GM12891 (cell line): ENCODE measurements around the gene TIFAB.

Source experiments
- DNase-seq: peaks from one replicate; pipeline ENCODE4 v3.0.0; 2011; ENCODE audit warnings: low spot score; ENCODE audit not compliant: insufficient read length
- FAIRE-seq: peaks from 2 replicates; lab custom pipeline; 2011; peaks lifted over from hg19 to GRCh38; lab: Jason Lieb, UNC
- PAX5 ChIP-seq: IDR thresholded peaks from 2 replicates; pipeline ENCODE4 v1.6.1; 2011; ENCODE audit warnings: low read length, moderate library complexity, mild to moderate bottlenecking; ENCODE audit not compliant: insufficient read depth, severe bottlenecking
- POLR2A ChIP-seq: IDR thresholded peaks from 2 replicates; pipeline ENCODE4 v1.6.1; 2011; ENCODE audit warnings: low read depth, low read length, control low read depth
- POLR2AphosphoS5 ChIP-seq: IDR thresholded peaks from 2 replicates; pipeline ENCODE4 v1.6.1; 2011; ENCODE audit warnings: low read depth, low read length, control low read depth
- POU2F2 ChIP-seq: IDR thresholded peaks from 2 replicates; pipeline ENCODE4 v1.6.1; 2011; ENCODE audit warnings: low read depth, mild to moderate bottlenecking, control low read depth, low read length, moderate library complexity
- SPI1 ChIP-seq: IDR thresholded peaks from 2 replicates; pipeline ENCODE4 v1.6.1; 2011; ENCODE audit warnings: low read depth, low read length, control low read depth
- TAF1 ChIP-seq: IDR thresholded peaks from 2 replicates; pipeline ENCODE4 v1.6.1; 2011; ENCODE audit warnings: low read depth, low read length, control low read depth

The TIFAB gene

GRCh38 chr5:135461481-135462151 is 9.5 kb upstream of the TIFAB start:
- TF ChIP-seq SPI1, result no peak
- no peak for TF ChIP-seq PAX5
- no peak for TF ChIP-seq POLR2A
- TF ChIP-seq TAF1, result no peak
- no peak for TF ChIP-seq POU2F2
- TF ChIP-seq POLR2AphosphoS5, result no peak

GRCh38 chr5:135460246-135461033 is 8.3 kb upstream of the TIFAB start:
- TF ChIP-seq TAF1 (no peak), POLR2A (no peak), POU2F2 (no peak), POLR2AphosphoS5 (no peak), SPI1 (no peak), PAX5 (no peak)

More at GRCh38 chr5:135461481-135462151, 9.5 kb upstream of the TIFAB start:
- DNase-seq (no peak), FAIRE-seq (no peak)

GRCh38 chr5:135458921-135459331 is 6.8 kb upstream of the TIFAB start:
- FAIRE-seq (no peak), DNase-seq (no peak)
- no peak for TF ChIP-seq PAX5
- TF ChIP-seq SPI1, result no peak
- no peak for TF ChIP-seq POLR2AphosphoS5
- TF ChIP-seq TAF1, result no peak
- no peak for TF ChIP-seq POU2F2
- TF ChIP-seq POLR2A, result no peak

More at GRCh38 chr5:135460246-135461033, 8.3 kb upstream of the TIFAB start:
- FAIRE-seq, result no peak
- no peak for DNase-seq

- FAIRE-seq (no peak), DNase-seq (no peak)
- TF ChIP-seq TAF1 (no peak), PAX5 (no peak), POU2F2 (no peak), POLR2A (no peak), SPI1 (no peak), POLR2AphosphoS5 (no peak)
These were observed 6.2 kb upstream of the TIFAB start for GRCh38 chr5:135458356-135458755.

GRCh38 chr5:135457424-135458071 is 5.4 kb upstream of the TIFAB start:
- FAIRE-seq (peak; percentile 87), DNase-seq (peak; percentile 59)
- no peak for TF ChIP-seq POLR2A
- TF ChIP-seq PAX5, result no peak
- TF ChIP-seq POU2F2, result no peak
- no peak for TF ChIP-seq TAF1
- TF ChIP-seq SPI1, result no peak
- TF ChIP-seq POLR2AphosphoS5, result no peak

GRCh38 chr5:135456238-135457099 is 4.3 kb upstream of the TIFAB start:
- DNase-seq (no peak), FAIRE-seq (no peak)
- TF ChIP-seq POU2F2, result peak; percentile 51; the same call in 1 of the 2 replicates
- TF ChIP-seq SPI1, result peak; percentile 91
- no peak for TF ChIP-seq POLR2AphosphoS5

- no peak for DNase-seq
- TF ChIP-seq TAF1 (no peak), PAX5 (no peak), POLR2A (no peak), POLR2AphosphoS5 (no peak)
- FAIRE-seq, result no peak
These were observed 3.7 kb upstream of the TIFAB start for GRCh38 chr5:135455876-135456237.

- no peak for FAIRE-seq
These were observed 2.8 kb upstream of the TIFAB start for GRCh38 chr5:135454946-135455345.

GRCh38 chr5:135453613-135454012 is 1.5 kb upstream of the TIFAB start:
- no peak for FAIRE-seq

More at GRCh38 chr5:135454946-135455345, 2.8 kb upstream of the TIFAB start:
- DNase-seq, result no peak
- no peak for TF ChIP-seq POLR2AphosphoS5
- no peak for TF ChIP-seq POLR2A
- no peak for TF ChIP-seq SPI1
- TF ChIP-seq PAX5, result no peak
- no peak for TF ChIP-seq TAF1
- no peak for TF ChIP-seq POU2F2

More at GRCh38 chr5:135453613-135454012, 1.5 kb upstream of the TIFAB start:
- no peak for DNase-seq
- TF ChIP-seq PAX5 (no peak), POLR2A (no peak), POU2F2 (no peak), TAF1 (no peak), SPI1 (no peak), POLR2AphosphoS5 (no peak)
